Transverse colon (tissue), 4 donors: Measurements from ENCODE around the gene FLG2. TPM values are rescaled to one million over a fixed set of nuclear protein-coding genes. Genes with fewer than 3 reads are reported as not detected.

Experiments used
- DNase-seq: peaks from one replicate; pipeline ENCODE4 v3.0.0-alpha.2; 2019
- H3K27ac ChIP-seq, 4 donors: fragments of 200-600 bp; sonication (generic); 2 replicates each; pipeline ENCODE4 v1.5.1; 2016 to 2018; ENCODE audit warnings: inconsistent platforms in 4 of 4
- H3K27me3 ChIP-seq: fragments of 200-600 bp; sonication (generic); 2 replicates; pipeline ENCODE4 v1.5.1; 2017; ENCODE audit warnings: inconsistent platforms
- H3K36me3 ChIP-seq, 4 donors: fragments of 200-600 bp; sonication (generic); 2 replicates each; pipeline ENCODE4 v1.5.1; 2017 to 2019; ENCODE audit warnings: inconsistent platforms in 4 of 4
- H3K4me1 ChIP-seq, 4 donors: fragments of 200-600 bp; sonication (generic); 2 replicates each; pipeline ENCODE4 v1.5.1; 2017 to 2020; ENCODE audit warnings: inconsistent platforms in 4 of 4
- H3K4me3 ChIP-seq, 4 donors: fragments of 200-600 bp; sonication (generic); 1 replicate in 1 of 4; 2 replicates in 3 of 4; pipeline versions ENCODE4 v1.5.1 to v1.6.1; 2017 to 2019; ENCODE audit warnings: inconsistent platforms in 4 of 4
- H3K9me3 ChIP-seq, 2 donors: fragments of 200-600 bp; sonication (generic); 2 replicates each; pipeline ENCODE4 v1.5.1; 2017 to 2019; ENCODE audit warnings: inconsistent platforms in 2 of 2
- CTCF ChIP-seq, 5 experiments: fragments of 200-600 bp in 3 of 5; fragments of 450-650 bp in 2 of 5; sonication (generic) in 3 of 5; IDR thresholded peaks; 1 replicate in 2 of 5; 2 replicates in 3 of 5; pipeline ENCODE4 v1.5.1; 2016 to 2017; ENCODE audit warnings: antibody characterized with exemption in 5 of 5, inconsistent platforms in 3 of 5, mild to moderate bottlenecking in 2 of 5, moderate library complexity in 1 of 5
- EP300 ChIP-seq: sonication (generic); formaldehyde crosslinking; IDR thresholded peaks from one replicate; pipeline ENCODE4 v1.6.1; 2017; ENCODE audit warnings: antibody characterized with exemption, low read depth
- POLR2A ChIP-seq: fragments of 450-650 bp; IDR thresholded peaks from one replicate; pipeline ENCODE4 v1.6.1; 2016; ENCODE audit warnings: antibody characterized with exemption, mild to moderate bottlenecking, moderate library complexity
- POLR2AphosphoS5 ChIP-seq, 3 donors: sonication (generic); formaldehyde crosslinking; IDR thresholded peaks; one replicate each; pipeline ENCODE4 v1.6.1; 2016; ENCODE audit warnings: antibody characterized with exemption in 3 of 3
- WGBS, 2 donors: methylation state at CpG; one replicate each; pipeline ENCODE4 v1.1.5; 2018; ENCODE audit warnings: low coverage in 1 of 2; 5-methylcytosine and 5-hydroxymethylcytosine counted together
- in situ Hi-C, 4 donors: fragments of 200-750 bp; cut with MboI; loops; one replicate each; pipeline versions ENCODE4 v1.15.0 to v1.15.1; 2017; ENCODE audit warnings: low sequenced_read_pairs in 3 of 4, low pct_ligation_motif_present in 1 of 4, low pct_unique_long_range_greater_than_20kb in 1 of 4
- intact Hi-C: fragments of 100-400 bp; cut with DNase I; formaldehyde crosslinking; loops from one replicate; pipeline ENCODE4 v1.15.1; 2023; ENCODE audit warnings: low total_unique reads
- total RNA-seq, 4 donors: library from RNA; depleted of rRNA; stranded (reverse); fragments of >200 nt; gene quantifications; one replicate each; pipeline ENCODE4 v1.1.0, GENCODE V29; 2016

The FLG2 gene
- total RNA-seq, 4 donors from 2014 or later: not detected

- TF ChIP-seq EP300 (no peak), POLR2AphosphoS5 (IDR thresholded peaks at IDR 0.05) (no peak), CTCF (IDR thresholded peaks at IDR 0.05) (no peak), POLR2A (no peak)
Observed at GRCh38 chr1:152344438-152344837, 15.4 kb downstream of the FLG2 start.

GRCh38 chr1:152343006-152343405 lies 16.8 kb downstream of the FLG2 start:
- no peak for TF ChIP-seq EP300
- TF ChIP-seq POLR2A: no peak
- TF ChIP-seq POLR2AphosphoS5 (IDR thresholded peaks at IDR 0.05): no peak
- no peak for TF ChIP-seq CTCF (IDR thresholded peaks at IDR 0.05)
- intact Hi-C loops: no loop called here

More at GRCh38 chr1:152344438-152344837, 15.4 kb downstream of the FLG2 start:
- Histone ChIP-seq H3K4me1 (no peaks in the 10 kb centered on the region), H3K9me3 (no peaks in the 10 kb centered on the region), H3K27me3 (no peaks in the 10 kb centered on the region), H3K4me3 (no peak overlapping the region), H3K27ac (no peak overlapping the region), H3K36me3 (no peaks in the 10 kb centered on the region)
- in situ Hi-C loops (no loop called here), intact Hi-C loops (no loop called here)
- DNase-seq: no peak

GRCh38 chr1:152335399-152335798 lies 24.4 kb downstream of the FLG2 start:
- H3K27ac ChIP-seq: no peak overlapping the region
- H3K4me1 ChIP-seq: no peaks in the 10 kb centered on the region
- no peak for TF ChIP-seq POLR2AphosphoS5 (IDR thresholded peaks at IDR 0.05)
- TF ChIP-seq CTCF (IDR thresholded peaks at IDR 0.05): no peak
- TF ChIP-seq EP300: no peak
- no peak for TF ChIP-seq POLR2A
- DNase-seq: no peak
- intact Hi-C loops (no loop called here), in situ Hi-C loops (no loop called here)
- H3K9me3 ChIP-seq: no peaks in the 10 kb centered on the region
- H3K27me3 ChIP-seq: no peaks in the 10 kb centered on the region
- no peaks in the 10 kb centered on the region for H3K36me3 ChIP-seq
- H3K4me3 ChIP-seq: no peak overlapping the region
- 46 to 63% methylated on average over 5 to 7 of the region's 7 CpGs for WGBS, 2 donors

More at GRCh38 chr1:152343006-152343405, 16.8 kb downstream of the FLG2 start:
- WGBS, 2 donors: 71 to 81% methylated on average over 3 of the region's 3 CpGs
- no peak overlapping the region for H3K27ac ChIP-seq
- H3K27me3 ChIP-seq: no peaks in the 10 kb centered on the region
- no peaks in the 10 kb centered on the region for H3K36me3 ChIP-seq
- in situ Hi-C loops: no loop called here
- no peaks in the 10 kb centered on the region for H3K9me3 ChIP-seq
- no peak for DNase-seq
- H3K4me3 ChIP-seq: no peak overlapping the region
- H3K4me1 ChIP-seq: no peaks in the 10 kb centered on the region

GRCh38 chr1:152328801-152329391 lies 30.9 kb downstream of the FLG2 start:
- WGBS, 2 donors: 76 to 100% methylated on average over 1 of the region's 1 CpG
- no peak for DNase-seq
- Histone ChIP-seq H3K4me3 (no peak overlapping the region), H3K27ac (no peak overlapping the region), H3K4me1 (no peaks in the 10 kb centered on the region), H3K9me3 (no peaks in the 10 kb centered on the region), H3K36me3 (no peaks in the 10 kb centered on the region), H3K27me3 (no peaks in the 10 kb centered on the region)
- intact Hi-C loops: no loop called here
- in situ Hi-C loops: no loop called here
- TF ChIP-seq EP300 (no peak), POLR2AphosphoS5 (IDR thresholded peaks at IDR 0.05) (no peak), POLR2A (no peak), CTCF (IDR thresholded peaks at IDR 0.05) (no peak)
